Progenitor cell of endocrine pancreas (in vitro differentiated cells): ENCODE results near the gene SHMT1. TPM values are rescaled to one million over a fixed set of nuclear protein-coding genes. Genes with fewer than 3 reads are reported as not detected.

Source experiments
- DNase-seq: peaks from one replicate; pipeline ENCODE4 v3.0.0; 2021; ENCODE audit warnings: low spot score; ENCODE audit not compliant: unreplicated experiment
- H3K27ac Mint-ChIP-seq: 2 replicates; pipeline ENCODE4 v1.8.0; 2021; ENCODE audit warnings: mild to moderate bottlenecking, moderate library complexity, mixed read lengths
- H3K27me3 Mint-ChIP-seq: 2 replicates; pipeline ENCODE4 v1.8.0; 2021; ENCODE audit warnings: mixed read lengths
- H3K36me3 Mint-ChIP-seq: 2 replicates; pipeline ENCODE4 v1.8.0; 2022; ENCODE audit warnings: mixed read lengths; ENCODE audit not compliant: insufficient read depth
- H3K4me1 Mint-ChIP-seq: 2 replicates; pipeline ENCODE4 v1.8.0; 2021; ENCODE audit warnings: low read depth, mixed read lengths
- H3K4me3 Mint-ChIP-seq: 2 replicates; pipeline ENCODE4 v1.8.0; 2021; ENCODE audit warnings: low read depth, mild to moderate bottlenecking, moderate library complexity, mixed read lengths
- H3K9me3 Mint-ChIP-seq: 2 replicates; pipeline ENCODE4 v1.8.0; 2021; ENCODE audit warnings: low read depth, mixed read lengths
- total RNA-seq: library from RNA; stranded (reverse); gene quantifications from 2 replicates; pipeline ENCODE4 v1.2.1, GENCODE V29; 2021
- TF ChIP-seq, protein P1 (sequence below): fragments of 200-600 bp; sonication (generic); IDR thresholded peaks from one replicate; pipeline ENCODE4 v1.5.0; 2021; ENCODE audit warnings: antibody characterized with exemption, mild to moderate bottlenecking; ENCODE audit not compliant: unreplicated experiment

The SHMT1 gene
- total RNA-seq, 1 donor from 2014 or later, result 36.1 TPM

DNA sequence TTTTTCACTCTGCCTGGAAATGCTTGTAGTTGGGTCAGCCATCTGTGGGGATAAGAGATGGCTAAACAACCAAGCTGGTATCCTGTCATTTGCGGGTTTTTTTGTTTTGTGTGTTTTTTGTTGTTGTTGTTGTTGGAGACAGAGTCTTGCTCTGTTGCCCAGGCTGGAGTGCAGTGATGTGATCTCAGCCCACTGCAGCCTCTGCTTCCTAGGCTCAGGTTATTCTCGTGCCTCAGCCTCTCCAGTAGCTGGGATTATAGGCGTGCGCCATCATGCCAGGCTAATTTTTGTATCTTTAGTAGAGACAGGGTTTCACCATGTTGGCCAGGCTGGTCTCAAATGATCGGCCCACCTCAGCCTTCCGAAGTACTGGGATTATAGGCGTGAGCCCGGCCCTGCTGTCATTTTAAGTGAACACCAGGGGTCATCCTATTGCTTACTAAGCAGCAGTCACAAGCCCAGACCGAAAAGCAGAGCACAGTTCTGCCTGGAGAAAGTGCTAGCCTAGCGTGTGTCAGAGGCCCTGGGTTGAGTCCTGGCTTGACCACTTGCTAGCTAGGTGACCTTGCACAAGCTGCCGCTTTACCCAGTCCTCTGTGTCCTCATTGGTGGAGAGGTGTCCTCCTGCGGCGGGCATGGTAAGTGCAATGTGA is 43.6 kb downstream of the SHMT1 start:
- H3K9me3 Mint-ChIP-seq, result no peaks in the 10 kb centered on the region
- H3K4me3 Mint-ChIP-seq, result no peak overlapping the region
- no peaks in the 10 kb centered on the region for H3K27me3 Mint-ChIP-seq
- peaks cover 28% of the 10 kb centered on the region for H3K4me1 Mint-ChIP-seq
- TF ChIP-seq, protein P1, sequence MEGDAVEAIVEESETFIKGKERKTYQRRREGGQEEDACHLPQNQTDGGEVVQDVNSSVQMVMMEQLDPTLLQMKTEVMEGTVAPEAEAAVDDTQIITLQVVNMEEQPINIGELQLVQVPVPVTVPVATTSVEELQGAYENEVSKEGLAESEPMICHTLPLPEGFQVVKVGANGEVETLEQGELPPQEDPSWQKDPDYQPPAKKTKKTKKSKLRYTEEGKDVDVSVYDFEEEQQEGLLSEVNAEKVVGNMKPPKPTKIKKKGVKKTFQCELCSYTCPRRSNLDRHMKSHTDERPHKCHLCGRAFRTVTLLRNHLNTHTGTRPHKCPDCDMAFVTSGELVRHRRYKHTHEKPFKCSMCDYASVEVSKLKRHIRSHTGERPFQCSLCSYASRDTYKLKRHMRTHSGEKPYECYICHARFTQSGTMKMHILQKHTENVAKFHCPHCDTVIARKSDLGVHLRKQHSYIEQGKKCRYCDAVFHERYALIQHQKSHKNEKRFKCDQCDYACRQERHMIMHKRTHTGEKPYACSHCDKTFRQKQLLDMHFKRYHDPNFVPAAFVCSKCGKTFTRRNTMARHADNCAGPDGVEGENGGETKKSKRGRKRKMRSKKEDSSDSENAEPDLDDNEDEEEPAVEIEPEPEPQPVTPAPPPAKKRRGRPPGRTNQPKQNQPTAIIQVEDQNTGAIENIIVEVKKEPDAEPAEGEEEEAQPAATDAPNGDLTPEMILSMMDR, result peak; percentile 47
- no peak for DNase-seq
- H3K27ac Mint-ChIP-seq, result peak overlapping the region; percentile 74
- H3K36me3 Mint-ChIP-seq, result peaks cover 5% of the 10 kb centered on the region

GRCh38 chr17:18318771-18319450 is 44.4 kb downstream of the SHMT1 start:
- Mint-ChIP-seq H3K27me3 (no peaks in the 10 kb centered on the region), H3K4me1 (peaks cover 32% of the 10 kb centered on the region), H3K4me3 (no peak overlapping the region), H3K36me3 (peaks cover 4% of the 10 kb centered on the region), H3K27ac (no peak overlapping the region), H3K9me3 (no peaks in the 10 kb centered on the region)
- DNase-seq, result no peak
- TF ChIP-seq, protein P1, result no peak

GRCh38 chr17:18318117-18318516 is 45.2 kb downstream of the SHMT1 start:
- H3K27me3 Mint-ChIP-seq, result no peaks in the 10 kb centered on the region
- peak overlapping the region; percentile 31 for H3K4me3 Mint-ChIP-seq
- peaks cover 40% of the 10 kb centered on the region for H3K4me1 Mint-ChIP-seq
- TF ChIP-seq, protein P1, result no peak
- no peaks in the 10 kb centered on the region for H3K9me3 Mint-ChIP-seq
- H3K27ac Mint-ChIP-seq, result no peak overlapping the region
- DNase-seq, result no peak
- H3K36me3 Mint-ChIP-seq, result peaks cover 5% of the 10 kb centered on the region

- H3K4me3 Mint-ChIP-seq, result peak overlapping the region; percentile 100
- DNase-seq, result no peak
- H3K36me3 Mint-ChIP-seq, result peaks cover 8% of the 10 kb centered on the region
- no peaks in the 10 kb centered on the region for H3K9me3 Mint-ChIP-seq
- H3K4me1 Mint-ChIP-seq, result peaks cover 41% of the 10 kb centered on the region
- H3K27me3 Mint-ChIP-seq, result no peaks in the 10 kb centered on the region
- peak overlapping the region; percentile 100 for H3K27ac Mint-ChIP-seq
- TF ChIP-seq, protein P1, result no peak
Measured at GRCh38 chr17:18315961-18316360, 47.4 kb downstream of the SHMT1 start.

DNA sequence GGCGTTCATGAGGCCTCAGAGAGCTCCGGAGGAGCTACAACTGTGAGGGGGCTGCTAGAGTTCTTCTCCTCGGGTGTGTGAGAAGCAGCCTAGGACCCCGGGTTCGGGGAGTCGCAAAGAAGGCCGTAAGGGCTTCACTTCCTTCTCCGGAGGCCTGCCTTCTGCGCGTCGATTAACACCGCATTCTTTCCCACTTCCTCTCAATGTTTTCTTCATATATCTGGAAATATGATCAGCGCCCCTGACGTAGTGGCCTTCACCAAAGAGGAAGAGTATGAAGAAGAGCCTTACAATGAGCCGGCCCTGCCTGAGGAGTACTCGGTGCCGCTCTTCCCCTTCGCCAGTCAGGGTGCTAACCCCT is 47.8 kb downstream of the SHMT1 start:
- H3K27me3 Mint-ChIP-seq, result no peaks in the 10 kb centered on the region
- peaks cover 9% of the 10 kb centered on the region for H3K36me3 Mint-ChIP-seq
- H3K4me1 Mint-ChIP-seq, result peaks cover 40% of the 10 kb centered on the region

More for the DNA sequence above, 47.8 kb downstream of the SHMT1 start:
- DNase-seq, result no peak
- H3K9me3 Mint-ChIP-seq, result no peaks in the 10 kb centered on the region
- H3K4me3 Mint-ChIP-seq, result peak overlapping the region; percentile 100
- TF ChIP-seq, protein P1, result no peak
- H3K27ac Mint-ChIP-seq, result peak overlapping the region; percentile 100
